Fibroblast of pulmonary artery (primary cell): Measurements from ENCODE around the gene SLC27A5.

Experiments used
- DNase-seq: peaks from one replicate; pipeline ENCODE4 v3.0.0-alpha.2; 2010; ENCODE audit warnings: low read depth
- H3K4me3 ChIP-seq: replicated peaks from 2 replicates; pipeline ENCODE4 v1.5.1; 2011; ENCODE audit warnings: low read depth, mild to moderate bottlenecking, control low read depth, low read length, moderate library complexity
- CTCF ChIP-seq: IDR thresholded peaks from 2 replicates; pipeline ENCODE4 v1.5.1; 2011; ENCODE audit warnings: mild to moderate bottlenecking, control low read depth, low read length, inconsistent platforms; ENCODE audit errors: missing control alignments

Gene SLC27A5, protein sequence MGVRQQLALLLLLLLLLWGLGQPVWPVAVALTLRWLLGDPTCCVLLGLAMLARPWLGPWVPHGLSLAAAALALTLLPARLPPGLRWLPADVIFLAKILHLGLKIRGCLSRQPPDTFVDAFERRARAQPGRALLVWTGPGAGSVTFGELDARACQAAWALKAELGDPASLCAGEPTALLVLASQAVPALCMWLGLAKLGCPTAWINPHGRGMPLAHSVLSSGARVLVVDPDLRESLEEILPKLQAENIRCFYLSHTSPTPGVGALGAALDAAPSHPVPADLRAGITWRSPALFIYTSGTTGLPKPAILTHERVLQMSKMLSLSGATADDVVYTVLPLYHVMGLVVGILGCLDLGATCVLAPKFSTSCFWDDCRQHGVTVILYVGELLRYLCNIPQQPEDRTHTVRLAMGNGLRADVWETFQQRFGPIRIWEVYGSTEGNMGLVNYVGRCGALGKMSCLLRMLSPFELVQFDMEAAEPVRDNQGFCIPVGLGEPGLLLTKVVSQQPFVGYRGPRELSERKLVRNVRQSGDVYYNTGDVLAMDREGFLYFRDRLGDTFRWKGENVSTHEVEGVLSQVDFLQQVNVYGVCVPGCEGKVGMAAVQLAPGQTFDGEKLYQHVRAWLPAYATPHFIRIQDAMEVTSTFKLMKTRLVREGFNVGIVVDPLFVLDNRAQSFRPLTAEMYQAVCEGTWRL

DNA sequence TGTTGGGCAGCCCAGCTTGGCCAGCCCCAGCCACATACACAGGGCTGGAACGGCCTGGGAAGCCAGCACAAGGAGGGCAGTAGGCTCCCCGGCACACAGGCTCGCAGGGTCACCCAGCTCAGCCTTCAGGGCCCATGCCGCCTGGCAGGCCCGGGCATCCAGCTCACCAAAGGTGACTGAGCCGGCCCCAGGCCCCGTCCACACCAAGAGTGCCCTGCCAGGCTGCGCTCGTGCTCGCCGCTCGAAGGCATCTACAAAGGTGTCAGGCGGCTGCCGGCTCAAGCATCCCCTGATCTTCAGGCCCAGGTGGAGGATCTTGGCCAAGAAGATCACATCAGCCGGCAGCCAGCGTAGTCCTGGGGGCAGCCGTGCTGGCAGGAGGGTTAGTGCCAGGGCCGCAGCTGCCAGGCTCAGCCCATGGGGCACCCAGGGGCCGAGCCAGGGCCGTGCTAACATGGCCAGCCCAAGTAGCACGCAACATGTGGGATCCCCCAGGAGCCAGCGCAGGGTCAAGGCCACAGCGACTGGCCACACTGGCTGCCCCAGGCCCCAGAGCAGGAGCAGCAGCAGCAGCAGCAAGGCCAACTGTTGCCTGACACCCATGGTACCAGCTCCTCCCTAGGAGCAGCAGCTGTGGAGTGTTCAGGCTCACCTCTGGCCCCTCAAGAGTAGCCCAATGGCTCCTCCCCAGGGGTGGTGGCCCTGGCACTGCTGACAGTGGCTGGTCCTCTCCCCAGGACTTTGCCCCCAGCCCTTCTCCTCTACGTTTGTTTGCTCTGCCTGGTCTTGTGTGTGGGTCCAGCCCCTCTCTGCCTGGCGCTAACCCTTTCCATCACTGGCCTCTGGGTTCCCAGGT lies at the start of gene SLC27A5:
Gene SLC27A5, minus strand, starts transcription at position 640 of the 856 bp plus-strand sequence. Its CDS starts 37 bp downstream, at position 603.
- no peak for TF ChIP-seq CTCF
- no peak within 1 kb of the TSS for H3K4me3 ChIP-seq
- DNase-seq = no peak

GRCh38 chr19:58560921-58561320 lies 49.1 kb upstream of the SLC27A5 start:
- TF ChIP-seq CTCF = no peak
- H3K4me3 ChIP-seq = no peak overlapping the region
- DNase-seq = no peak

DNA sequence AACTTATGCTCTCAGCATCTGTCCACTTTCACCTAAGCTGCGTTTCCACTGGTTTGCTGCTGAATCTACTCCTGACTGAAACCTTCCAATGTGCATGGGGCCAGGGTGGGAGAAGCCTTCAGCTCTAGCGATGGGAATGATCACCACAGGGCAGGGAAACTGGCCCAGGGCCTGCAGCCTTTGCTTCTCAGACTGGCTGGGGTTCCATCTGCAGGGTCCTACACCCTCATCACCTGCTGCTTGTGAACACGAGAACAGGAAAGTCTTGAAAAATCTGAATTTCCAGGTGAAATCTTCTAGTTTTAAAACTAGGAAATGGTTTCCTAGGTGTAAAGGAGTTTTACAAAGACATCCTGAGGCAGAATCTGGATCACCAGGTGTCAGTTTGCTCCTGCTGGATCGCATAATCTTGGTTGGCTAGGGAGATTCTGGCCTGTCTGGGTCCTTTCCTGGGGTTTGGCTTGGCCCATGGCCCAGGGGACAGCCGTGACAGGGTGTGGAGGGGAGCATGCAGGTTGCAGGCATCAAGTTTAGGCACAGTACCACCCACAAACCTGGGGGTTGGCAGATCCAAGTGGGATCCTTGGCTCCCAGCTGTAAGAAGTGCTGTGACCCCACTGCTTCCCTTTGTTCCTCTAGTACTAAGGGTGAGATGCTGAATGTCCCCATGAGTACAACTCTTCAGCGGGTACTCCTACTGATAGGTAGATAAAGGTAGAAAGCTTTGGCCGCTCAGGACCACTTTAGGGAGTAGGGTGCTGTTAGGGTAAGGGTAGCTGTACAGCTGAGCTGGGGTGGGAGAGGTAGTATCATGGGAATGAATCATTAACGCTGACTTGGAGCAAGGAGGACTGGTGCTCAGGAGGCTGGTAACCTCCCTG lies 48.5 kb upstream of the SLC27A5 start:
- TF ChIP-seq CTCF = no peak
- no peak for DNase-seq
- H3K4me3 ChIP-seq = peak overlapping the region; percentile 99

- peak; percentile 92 for DNase-seq
- no peak for TF ChIP-seq CTCF
- peak overlapping the region; percentile 99 for H3K4me3 ChIP-seq
Measured at GRCh38 chr19:58559275-58560006, 47.6 kb upstream of the SLC27A5 start.

- H3K4me3 ChIP-seq = peak overlapping the region; percentile 99
- TF ChIP-seq CTCF = no peak
- peak; percentile 99 for DNase-seq
Measured at GRCh38 chr19:58558623-58559274, 47.0 kb upstream of the SLC27A5 start.
